Endothelial cell of umbilical vein (primary cell): ENCODE measurements around the gene EXT2. TPM values are rescaled to one million over a fixed set of nuclear protein-coding genes. Genes with fewer than 3 reads are reported as not detected.

Experiments used
- BruUV-seq: library from RNA; stranded (reverse); fragments of 400-500 nt; replicated peaks from 2 replicates; lab custom pipeline; 2021; lab: Mats Ljungman, UMichigan
- CTCF ChIA-PET: fragments of 300-600, 350-600 bp; sonication (Branson Sonifier 250); formaldehyde crosslinking; loops from one replicate; lab custom pipeline; 2021; ENCODE audit warnings: antibody characterized with exemption, inconsistent platforms; lab: Charles Lee
- POLR2A ChIA-PET: fragments of 300-600, 350-600 bp; sonication (Branson Sonifier 250); formaldehyde crosslinking; loops from one replicate; lab custom pipeline; 2021; ENCODE audit warnings: antibody characterized with exemption, inconsistent platforms; lab: Charles Lee
- DNase-seq: peaks from one replicate; pipeline ENCODE4 v3.0.0-alpha.2; 2011; ENCODE audit warnings: low read depth, low spot score
- FAIRE-seq: peaks from 2 replicates; lab custom pipeline; 2011; peaks lifted over from hg19 to GRCh38; lab: Jason Lieb, UNC
- H2AFZ ChIP-seq: 2 replicates; pipeline ENCODE4 v1.6.0; 2012; ENCODE audit warnings: low read depth, low read length, control low read depth, inconsistent platforms
- H3K27ac ChIP-seq: 2 replicates; pipeline ENCODE4 v1.5.1; 2011; ENCODE audit warnings: low read depth, mild to moderate bottlenecking, control low read depth, low read length, moderate library complexity; ENCODE audit not compliant: insufficient read depth
- H3K27me3 ChIP-seq, 2 experiments: 2 replicates each; pipeline versions ENCODE4 v1.6.0 to v1.6.1; 2011; ENCODE audit warnings: low read length in 2 of 2, mixed read lengths in 1 of 2; ENCODE audit not compliant: control insufficient read depth in 2 of 2, insufficient read depth in 2 of 2
- H3K36me3 ChIP-seq, 2 experiments: 2 replicates in 1 of 2; 3 replicates in 1 of 2; pipeline ENCODE4 v1.5.1; 2011; ENCODE audit warnings: low read length in 2 of 2, mild to moderate bottlenecking in 1 of 2, moderate library complexity in 1 of 2; ENCODE audit not compliant: control insufficient read depth in 2 of 2, insufficient read depth in 2 of 2; ENCODE audit errors: extremely low read depth in 1 of 2
- H3K4me1 ChIP-seq: 3 replicates; pipeline ENCODE4 v1.5.1; 2011; ENCODE audit warnings: mild to moderate bottlenecking, low read length; ENCODE audit not compliant: control insufficient read depth, insufficient read depth; ENCODE audit errors: extremely low read depth
- H3K4me2 ChIP-seq: 2 replicates; pipeline ENCODE4 v1.6.1; 2011; ENCODE audit warnings: low read length, control low read depth, mixed read lengths; ENCODE audit not compliant: insufficient read depth
- H3K4me3 ChIP-seq, 3 experiments: fragments of 200-600 bp in 1 of 3; sonication (generic), shearing (Covaris generic) in 1 of 3; replicated peaks in 1 of 3; 2 replicates each; pipeline ENCODE4 v1.5.1; 2011 to 2016; ENCODE audit warnings: control low read depth in 3 of 3, low read length in 3 of 3, mild to moderate bottlenecking in 2 of 3, inconsistent platforms in 1 of 3, low read depth in 1 of 3, moderate library complexity in 1 of 3; ENCODE audit not compliant: insufficient read depth in 1 of 3
- H3K79me2 ChIP-seq: 2 replicates; pipeline ENCODE4 v1.6.0; 2012; ENCODE audit warnings: low read length, inconsistent platforms; ENCODE audit not compliant: control insufficient read depth, insufficient read depth
- H3K9ac ChIP-seq: replicated peaks from 2 replicates; pipeline ENCODE3; 2011; ENCODE audit warnings: low read length, control low read depth; ENCODE audit not compliant: insufficient read depth; ENCODE audit errors: extremely low read depth
- H3K9me1 ChIP-seq: replicated peaks from 3 replicates; pipeline ENCODE4 v1.6.0; 2011; ENCODE audit warnings: mild to moderate bottlenecking, low read length; ENCODE audit not compliant: control insufficient read depth, insufficient read depth; ENCODE audit errors: extremely low read depth
- H3K9me3 ChIP-seq: replicated peaks from 2 replicates; pipeline ENCODE4 v1.5.1; 2012; ENCODE audit warnings: low read length, inconsistent platforms; ENCODE audit not compliant: control insufficient read depth, insufficient read depth
- H4K20me1 ChIP-seq: replicated peaks from 2 replicates; pipeline ENCODE3; 2011; ENCODE audit warnings: mild to moderate bottlenecking, low read length; ENCODE audit not compliant: control insufficient read depth, insufficient read depth; ENCODE audit errors: extremely low read depth
- CTCF ChIP-seq, 2 donors: IDR thresholded peaks; 1 replicate in 1 of 2; 2 replicates in 1 of 2; pipeline ENCODE4 v1.5.1; 2011; ENCODE audit warnings: low read length in 2 of 2, mild to moderate bottlenecking in 2 of 2, moderate library complexity in 2 of 2, control low read depth in 1 of 2, inconsistent platforms in 1 of 2, low read depth in 1 of 2; ENCODE audit not compliant: insufficient read depth in 1 of 2; ENCODE audit errors: extremely low read depth in 1 of 2
- EZH2 ChIP-seq: IDR thresholded peaks from 2 replicates; pipeline ENCODE4 v1.6.1; 2012; ENCODE audit warnings: borderline replicate concordance, low read depth, mild to moderate bottlenecking, moderate library complexity, low read length, inconsistent platforms; ENCODE audit not compliant: severe bottlenecking
- FOS ChIP-seq: IDR thresholded peaks from 2 replicates; pipeline ENCODE4 v1.6.1; 2011; ENCODE audit warnings: mild to moderate bottlenecking, low read length, moderate library complexity, borderline replicate concordance; ENCODE audit not compliant: insufficient read depth
- GATA2 ChIP-seq: IDR thresholded peaks from 2 replicates; pipeline ENCODE4 v1.7.0; 2011; ENCODE audit warnings: low read depth, mild to moderate bottlenecking, moderate library complexity, mixed read lengths, low read length; ENCODE audit not compliant: insufficient read length, insufficient read depth
- JUN ChIP-seq: IDR thresholded peaks from 2 replicates; pipeline ENCODE4 v1.6.1; 2011; ENCODE audit warnings: borderline replicate concordance, low read depth; ENCODE audit not compliant: insufficient read length, insufficient read depth
- MAX ChIP-seq: IDR thresholded peaks from 2 replicates; pipeline ENCODE4 v1.6.1; 2011; ENCODE audit not compliant: insufficient read depth, insufficient read length
- MYC ChIP-seq: IDR thresholded peaks from one replicate; pipeline ENCODE4 v1.6.1; 2011; ENCODE audit warnings: mild to moderate bottlenecking, low read depth, low read length
- POLR2A ChIP-seq: IDR thresholded peaks from 2 replicates; pipeline ENCODE4 v1.6.1; 2012; ENCODE audit warnings: low read depth, mild to moderate bottlenecking, control low read depth, low read length
- POLR2AphosphoS5 ChIP-seq: IDR thresholded peaks from 2 replicates; pipeline ENCODE4 v1.6.1; 2012; ENCODE audit warnings: low read depth, mild to moderate bottlenecking, control low read depth, low read length, moderate library complexity; ENCODE audit not compliant: insufficient read depth
- dilution Hi-C: fragments of 300-500 bp; cut with MboI; formaldehyde crosslinking; loops from one replicate; pipeline ENCODE4 v1.15.0; 2019; ENCODE audit warnings: low sequenced_read_pairs; ENCODE audit not compliant: extremely low pct_ligation_motif_present
- intact Hi-C: fragments of 100-400 bp; cut with micrococcal nuclease; formaldehyde crosslinking; loops from one replicate; pipeline ENCODE4 v1.10.0; 2022
- polyA plus RNA-seq, 4 experiments: library from polyadenylated mRNA; depleted of rRNA in 3 of 4; stranded (reverse) in 3 of 4; unstranded in 1 of 4; fragments of >200 nt; gene quantifications; 2 replicates each; pipeline versions ENCODE4 v1.2.1 to v1.2.3, GENCODE V29; 2011 to 2012; ENCODE audit warnings: missing spikeins in 1 of 4
- total RNA-seq: library from RNA; stranded (reverse); gene quantifications from 2 replicates; pipeline ENCODE4 v1.2.3, GENCODE V29; 2021

EXT2 gene
- total and polyA plus RNA-seq, 2 donors (not counting 3 experiments of a cell fraction or from before 2014, with no cell fraction given) = 50.9 to 60.3 TPM

GRCh38 chr11:44267006-44267749 is 171.7 kb downstream of the EXT2 start:
- Histone ChIP-seq H3K4me2 (no peak overlapping the region), H3K4me1 (peaks cover 20% of the 10 kb centered on the region), H3K9me1 (no peaks in the 10 kb centered on the region), H3K79me2 (no peaks in the 10 kb centered on the region), H3K9me3 (no peaks in the 10 kb centered on the region), H3K27ac (no peak overlapping the region), H3K27me3 (no peaks in the 10 kb centered on the region), H3K9ac (no peak overlapping the region), H4K20me1 (no peaks in the 10 kb centered on the region), H3K36me3 (no peaks in the 10 kb centered on the region), H3K4me3 (no peak overlapping the region), H2AFZ (no peak overlapping the region)
- dilution Hi-C loops (no loop called here), intact Hi-C loops (no loop called here)
- CTCF ChIA-PET = interaction anchor here (0.9 to 2.2 kb wide), 5 partner anchors 9 to 19 kb away, joined by 3 to 7 read pairs (median 5); no protein-coding TSS in a partner anchor
- no TSS peak for BruUV-seq
- TF ChIP-seq JUN (no peak), CTCF (IDR thresholded peaks at IDR 0.05; ENCODE audit: extremely low read depth in 1 of 2, insufficient read depth in 1 of 2, low read depth in 1 of 2, low read length in 2 of 2) (no peak), FOS (no peak), MYC (no peak), EZH2 (no peak), GATA2 (no peak), POLR2AphosphoS5 (no peak), MAX (no peak), POLR2A (no peak)
- DNase-seq = no peak
- FAIRE-seq = no peak
- POLR2A ChIA-PET = interaction anchor here (0.5 kb wide), 1 partner anchor 29 kb away, joined by 3 read pairs; no protein-coding TSS in a partner anchor
